Liver (tissue), 3 donors: Measurements from ENCODE around the gene SMIM45.

Experiments used
- ATF3 ChIP-seq: IDR thresholded peaks from 2 replicates; pipeline ENCODE4 v1.6.1; 2016; ENCODE audit warnings: antibody characterized with exemption
- CTCF ChIP-seq: fragments of 150-350 bp; IDR thresholded peaks from 2 replicates; pipeline ENCODE4 v1.5.1; 2017; ENCODE audit warnings: improper control_type of control experiment, low read depth, low read length; ENCODE audit not compliant: missing input control
- EGR1 ChIP-seq, 2 donors: IDR thresholded peaks; 2 replicates each; pipeline ENCODE4 v1.6.1; 2016 to 2018; ENCODE audit warnings: antibody characterized with exemption in 2 of 2, low read depth in 2 of 2
- GABPA ChIP-seq, 2 donors: IDR thresholded peaks in 1 of 2; conservative IDR thresholded peaks in 1 of 2; 2 replicates each; pipeline ENCODE4 v1.6.1; 2016; ENCODE audit warnings: antibody characterized with exemption in 2 of 2, mild to moderate bottlenecking in 1 of 2, moderate library complexity in 1 of 2
- HNF4G ChIP-seq: IDR thresholded peaks from 2 replicates; pipeline ENCODE4 v1.6.1; 2016; ENCODE audit warnings: antibody characterized with exemption
- MAX ChIP-seq: IDR thresholded peaks from 2 replicates; pipeline ENCODE4 v1.6.1; 2016; ENCODE audit warnings: antibody characterized with exemption
- REST ChIP-seq: IDR thresholded peaks from 2 replicates; pipeline ENCODE4 v1.6.1; 2016; ENCODE audit warnings: antibody characterized with exemption, mild to moderate bottlenecking
- RXRA ChIP-seq, 2 donors: IDR thresholded peaks; 2 replicates each; pipeline ENCODE4 v1.6.1; 2017 to 2018; ENCODE audit warnings: antibody characterized with exemption in 2 of 2, mild to moderate bottlenecking in 1 of 2
- TAF1 ChIP-seq: conservative IDR thresholded peaks from 2 replicates; pipeline ENCODE4 v1.6.1; 2016; ENCODE audit warnings: antibody characterized with exemption, mild to moderate bottlenecking
- YY1 ChIP-seq: IDR thresholded peaks from 2 replicates; pipeline ENCODE4 v1.6.1; 2016; ENCODE audit warnings: antibody characterized with exemption, mild to moderate bottlenecking
- ZBTB33 ChIP-seq: IDR thresholded peaks from 2 replicates; pipeline ENCODE4 v1.6.1; 2016; ENCODE audit warnings: antibody characterized with exemption
- donor health status: healthy.
- donor health status: healthy.

GRCh38 chr22:41904450-41905410 lies 47.2 kb upstream of the SMIM45 start:
- TF ChIP-seq HNF4G = no peak
- TF ChIP-seq TAF1 = no peak
- no peak for TF ChIP-seq CTCF
- TF ChIP-seq YY1 = no peak
- no peak for TF ChIP-seq ATF3
- TF ChIP-seq REST = no peak
- no peak for TF ChIP-seq GABPA (IDR thresholded peaks at IDR 0.05 in 1 of 2, conservative IDR thresholded peaks at IDR 0.05 in 1 of 2)
- no peak for TF ChIP-seq EGR1 (IDR thresholded peaks at IDR 0.05; ENCODE audit: low read depth in 2 of 2)
- no peak for TF ChIP-seq ZBTB33
- TF ChIP-seq MAX = no peak
- TF ChIP-seq RXRA (IDR thresholded peaks at IDR 0.05) = no peak
